Endothelial cell of umbilical vein (primary cell): ENCODE results near the gene NFXL1. TPM values are rescaled to one million over a fixed set of nuclear protein-coding genes. Genes with fewer than 3 reads are reported as not detected.

Experiments
- BruUV-seq: library from RNA; stranded (reverse); fragments of 400-500 nt; replicated peaks from 2 replicates; lab custom pipeline; 2021; lab: Mats Ljungman, UMichigan
- CTCF ChIA-PET: fragments of 300-600, 350-600 bp; sonication (Branson Sonifier 250); formaldehyde crosslinking; loops from one replicate; lab custom pipeline; 2021; ENCODE audit warnings: antibody characterized with exemption, inconsistent platforms; lab: Charles Lee
- POLR2A ChIA-PET: fragments of 300-600, 350-600 bp; sonication (Branson Sonifier 250); formaldehyde crosslinking; loops from one replicate; lab custom pipeline; 2021; ENCODE audit warnings: antibody characterized with exemption, inconsistent platforms; lab: Charles Lee
- DNase-seq: peaks from one replicate; pipeline ENCODE4 v3.0.0-alpha.2; 2011; ENCODE audit warnings: low read depth, low spot score
- FAIRE-seq: peaks from 2 replicates; lab custom pipeline; 2011; peaks lifted over from hg19 to GRCh38; lab: Jason Lieb, UNC
- H2AFZ ChIP-seq: 2 replicates; pipeline ENCODE4 v1.6.0; 2012; ENCODE audit warnings: low read depth, low read length, control low read depth, inconsistent platforms
- H3K27ac ChIP-seq: 2 replicates; pipeline ENCODE4 v1.5.1; 2011; ENCODE audit warnings: low read depth, mild to moderate bottlenecking, control low read depth, low read length, moderate library complexity; ENCODE audit not compliant: insufficient read depth
- H3K27me3 ChIP-seq, 2 experiments: 2 replicates each; pipeline versions ENCODE4 v1.6.0 to v1.6.1; 2011; ENCODE audit warnings: low read length in 2 of 2, mixed read lengths in 1 of 2; ENCODE audit not compliant: control insufficient read depth in 2 of 2, insufficient read depth in 2 of 2
- H3K36me3 ChIP-seq, 2 experiments: 2 replicates in 1 of 2; 3 replicates in 1 of 2; pipeline ENCODE4 v1.5.1; 2011; ENCODE audit warnings: low read length in 2 of 2, mild to moderate bottlenecking in 1 of 2, moderate library complexity in 1 of 2; ENCODE audit not compliant: control insufficient read depth in 2 of 2, insufficient read depth in 2 of 2; ENCODE audit errors: extremely low read depth in 1 of 2
- H3K4me1 ChIP-seq: 3 replicates; pipeline ENCODE4 v1.5.1; 2011; ENCODE audit warnings: mild to moderate bottlenecking, low read length; ENCODE audit not compliant: control insufficient read depth, insufficient read depth; ENCODE audit errors: extremely low read depth
- H3K4me2 ChIP-seq: 2 replicates; pipeline ENCODE4 v1.6.1; 2011; ENCODE audit warnings: low read length, control low read depth, mixed read lengths; ENCODE audit not compliant: insufficient read depth
- H3K4me3 ChIP-seq, 3 experiments: fragments of 200-600 bp in 1 of 3; sonication (generic), shearing (Covaris generic) in 1 of 3; replicated peaks in 1 of 3; 2 replicates each; pipeline ENCODE4 v1.5.1; 2011 to 2016; ENCODE audit warnings: control low read depth in 3 of 3, low read length in 3 of 3, mild to moderate bottlenecking in 2 of 3, inconsistent platforms in 1 of 3, low read depth in 1 of 3, moderate library complexity in 1 of 3; ENCODE audit not compliant: insufficient read depth in 1 of 3
- H3K79me2 ChIP-seq: 2 replicates; pipeline ENCODE4 v1.6.0; 2012; ENCODE audit warnings: low read length, inconsistent platforms; ENCODE audit not compliant: control insufficient read depth, insufficient read depth
- H3K9ac ChIP-seq: replicated peaks from 2 replicates; pipeline ENCODE3; 2011; ENCODE audit warnings: low read length, control low read depth; ENCODE audit not compliant: insufficient read depth; ENCODE audit errors: extremely low read depth
- H3K9me1 ChIP-seq: replicated peaks from 3 replicates; pipeline ENCODE4 v1.6.0; 2011; ENCODE audit warnings: mild to moderate bottlenecking, low read length; ENCODE audit not compliant: control insufficient read depth, insufficient read depth; ENCODE audit errors: extremely low read depth
- H3K9me3 ChIP-seq: replicated peaks from 2 replicates; pipeline ENCODE4 v1.5.1; 2012; ENCODE audit warnings: low read length, inconsistent platforms; ENCODE audit not compliant: control insufficient read depth, insufficient read depth
- H4K20me1 ChIP-seq: replicated peaks from 2 replicates; pipeline ENCODE3; 2011; ENCODE audit warnings: mild to moderate bottlenecking, low read length; ENCODE audit not compliant: control insufficient read depth, insufficient read depth; ENCODE audit errors: extremely low read depth
- CTCF ChIP-seq, 2 donors: IDR thresholded peaks; 1 replicate in 1 of 2; 2 replicates in 1 of 2; pipeline ENCODE4 v1.5.1; 2011; ENCODE audit warnings: low read length in 2 of 2, mild to moderate bottlenecking in 2 of 2, moderate library complexity in 2 of 2, control low read depth in 1 of 2, inconsistent platforms in 1 of 2, low read depth in 1 of 2; ENCODE audit not compliant: insufficient read depth in 1 of 2; ENCODE audit errors: extremely low read depth in 1 of 2
- EZH2 ChIP-seq: IDR thresholded peaks from 2 replicates; pipeline ENCODE4 v1.6.1; 2012; ENCODE audit warnings: borderline replicate concordance, low read depth, mild to moderate bottlenecking, moderate library complexity, low read length, inconsistent platforms; ENCODE audit not compliant: severe bottlenecking
- FOS ChIP-seq: IDR thresholded peaks from 2 replicates; pipeline ENCODE4 v1.6.1; 2011; ENCODE audit warnings: mild to moderate bottlenecking, low read length, moderate library complexity, borderline replicate concordance; ENCODE audit not compliant: insufficient read depth
- GATA2 ChIP-seq: IDR thresholded peaks from 2 replicates; pipeline ENCODE4 v1.7.0; 2011; ENCODE audit warnings: low read depth, mild to moderate bottlenecking, moderate library complexity, mixed read lengths, low read length; ENCODE audit not compliant: insufficient read length, insufficient read depth
- JUN ChIP-seq: IDR thresholded peaks from 2 replicates; pipeline ENCODE4 v1.6.1; 2011; ENCODE audit warnings: borderline replicate concordance, low read depth; ENCODE audit not compliant: insufficient read length, insufficient read depth
- MYC ChIP-seq: IDR thresholded peaks from one replicate; pipeline ENCODE4 v1.6.1; 2011; ENCODE audit warnings: mild to moderate bottlenecking, low read depth, low read length
- POLR2A ChIP-seq: IDR thresholded peaks from 2 replicates; pipeline ENCODE4 v1.6.1; 2012; ENCODE audit warnings: low read depth, mild to moderate bottlenecking, control low read depth, low read length
- POLR2AphosphoS5 ChIP-seq: IDR thresholded peaks from 2 replicates; pipeline ENCODE4 v1.6.1; 2012; ENCODE audit warnings: low read depth, mild to moderate bottlenecking, control low read depth, low read length, moderate library complexity; ENCODE audit not compliant: insufficient read depth
- dilution Hi-C: fragments of 300-500 bp; cut with MboI; formaldehyde crosslinking; loops from one replicate; pipeline ENCODE4 v1.15.0; 2019; ENCODE audit warnings: low sequenced_read_pairs; ENCODE audit not compliant: extremely low pct_ligation_motif_present
- intact Hi-C: fragments of 100-400 bp; cut with micrococcal nuclease; formaldehyde crosslinking; loops from one replicate; pipeline ENCODE4 v1.10.0; 2022
- polyA plus RNA-seq, 4 experiments: library from polyadenylated mRNA; depleted of rRNA in 3 of 4; stranded (reverse) in 3 of 4; unstranded in 1 of 4; fragments of >200 nt; gene quantifications; 2 replicates each; pipeline versions ENCODE4 v1.2.1 to v1.2.3, GENCODE V29; 2011 to 2012; ENCODE audit warnings: missing spikeins in 1 of 4
- total RNA-seq: library from RNA; stranded (reverse); gene quantifications from 2 replicates; pipeline ENCODE4 v1.2.3, GENCODE V29; 2021
- TF ChIP-seq, protein P1 (sequence below): IDR thresholded peaks from 2 replicates; pipeline ENCODE4 v1.6.1; 2011; ENCODE audit not compliant: insufficient read depth, insufficient read length

The NFXL1 gene
- total and polyA plus RNA-seq, 2 donors (not counting 3 experiments of a cell fraction or from before 2014, with no cell fraction given) = 5.1 to 14.6 TPM

GRCh38 chr4:47855350-47855749, 59.0 kb downstream of the NFXL1 start:
- Histone ChIP-seq H3K27ac (no peak overlapping the region), H3K4me3 (no peak overlapping the region), H3K9me1 (no peaks in the 10 kb centered on the region), H4K20me1 (no peaks in the 10 kb centered on the region), H3K27me3 (no peaks in the 10 kb centered on the region), H2AFZ (no peak overlapping the region), H3K9me3 (no peaks in the 10 kb centered on the region), H3K9ac (no peak overlapping the region), H3K4me2 (no peak overlapping the region), H3K79me2 (no peaks in the 10 kb centered on the region), H3K4me1 (peaks cover 4% of the 10 kb centered on the region), H3K36me3 (no peaks in the 10 kb centered on the region)
- dilution Hi-C loops (no loop called here), intact Hi-C loops (no loop called here)
- CTCF ChIA-PET = interaction anchor here (1.2 kb wide), 1 partner anchor 18 kb away, joined by 3 read pairs; no protein-coding TSS in a partner anchor
- TF ChIP-seq MYC (no peak), FOS (no peak), POLR2A (no peak), POLR2AphosphoS5 (no peak), JUN (no peak), GATA2 (no peak), EZH2 (no peak), CTCF (IDR thresholded peaks at IDR 0.05; ENCODE audit: extremely low read depth in 1 of 2, insufficient read depth in 1 of 2, low read depth in 1 of 2, low read length in 2 of 2) (no peak)
- TF ChIP-seq, protein P1, sequence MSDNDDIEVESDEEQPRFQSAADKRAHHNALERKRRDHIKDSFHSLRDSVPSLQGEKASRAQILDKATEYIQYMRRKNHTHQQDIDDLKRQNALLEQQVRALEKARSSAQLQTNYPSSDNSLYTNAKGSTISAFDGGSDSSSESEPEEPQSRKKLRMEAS = no peak
- BruUV-seq = no TSS peak
- FAIRE-seq (no peak), DNase-seq (no peak)
- POLR2A ChIA-PET = no interaction called here
